GM12801 (cell line): ENCODE measurements around the gene WWTR1.

Experiments
- TF ChIP-seq, protein P1 (sequence below): IDR thresholded peaks from one replicate; pipeline ENCODE4 v1.5.1; 2011; ENCODE audit warnings: control low read depth; ENCODE audit not compliant: insufficient read length; ENCODE audit errors: extremely low read depth

WWTR1 gene

DNA sequence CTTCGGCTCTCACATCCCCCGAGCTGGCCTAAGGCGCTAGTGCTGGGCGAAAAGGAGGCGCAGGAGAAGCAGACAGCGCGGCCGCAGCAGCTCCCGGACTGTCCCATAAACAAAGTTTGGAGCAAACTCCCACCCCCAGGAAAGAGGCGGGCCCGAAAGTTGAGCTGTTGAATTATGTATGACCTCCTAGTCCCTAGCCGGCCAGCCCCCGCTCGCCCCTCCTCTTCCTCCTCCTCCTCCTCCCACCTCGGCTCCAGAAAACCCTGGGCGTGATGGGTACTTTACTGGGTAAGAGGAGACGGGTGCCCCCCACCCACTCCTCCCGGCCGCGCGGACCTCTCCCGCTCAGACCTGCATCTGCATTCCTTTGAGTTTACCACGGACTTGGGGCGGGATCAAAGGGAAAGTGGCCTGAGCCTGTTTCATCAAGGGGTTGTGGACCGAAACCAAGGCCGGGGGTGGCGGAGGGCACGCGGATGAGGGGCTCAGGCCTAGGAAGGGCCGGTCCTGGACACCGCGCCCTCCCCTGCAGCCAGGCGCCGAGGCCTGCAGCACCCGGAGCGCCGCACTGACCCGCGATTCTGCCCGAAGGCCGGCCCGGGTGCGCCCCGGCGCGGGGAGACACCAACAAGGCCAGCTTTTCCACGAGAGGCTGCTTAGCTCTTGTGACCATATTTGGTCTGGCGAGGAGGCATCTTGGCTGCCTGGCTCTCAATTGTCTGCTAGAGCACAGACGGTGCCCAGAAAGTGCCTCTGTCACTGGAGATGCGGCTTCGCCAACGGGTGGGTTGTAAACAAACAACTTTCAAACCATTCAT lies at the start of gene WWTR1:
WWTR1 (minus strand) TSS at position 100 of the 818 bp plus-strand sequence. CDS start 719 bp downstream, outside the sequence.
- TF ChIP-seq, protein P1, sequence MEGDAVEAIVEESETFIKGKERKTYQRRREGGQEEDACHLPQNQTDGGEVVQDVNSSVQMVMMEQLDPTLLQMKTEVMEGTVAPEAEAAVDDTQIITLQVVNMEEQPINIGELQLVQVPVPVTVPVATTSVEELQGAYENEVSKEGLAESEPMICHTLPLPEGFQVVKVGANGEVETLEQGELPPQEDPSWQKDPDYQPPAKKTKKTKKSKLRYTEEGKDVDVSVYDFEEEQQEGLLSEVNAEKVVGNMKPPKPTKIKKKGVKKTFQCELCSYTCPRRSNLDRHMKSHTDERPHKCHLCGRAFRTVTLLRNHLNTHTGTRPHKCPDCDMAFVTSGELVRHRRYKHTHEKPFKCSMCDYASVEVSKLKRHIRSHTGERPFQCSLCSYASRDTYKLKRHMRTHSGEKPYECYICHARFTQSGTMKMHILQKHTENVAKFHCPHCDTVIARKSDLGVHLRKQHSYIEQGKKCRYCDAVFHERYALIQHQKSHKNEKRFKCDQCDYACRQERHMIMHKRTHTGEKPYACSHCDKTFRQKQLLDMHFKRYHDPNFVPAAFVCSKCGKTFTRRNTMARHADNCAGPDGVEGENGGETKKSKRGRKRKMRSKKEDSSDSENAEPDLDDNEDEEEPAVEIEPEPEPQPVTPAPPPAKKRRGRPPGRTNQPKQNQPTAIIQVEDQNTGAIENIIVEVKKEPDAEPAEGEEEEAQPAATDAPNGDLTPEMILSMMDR, result no peak

DNA sequence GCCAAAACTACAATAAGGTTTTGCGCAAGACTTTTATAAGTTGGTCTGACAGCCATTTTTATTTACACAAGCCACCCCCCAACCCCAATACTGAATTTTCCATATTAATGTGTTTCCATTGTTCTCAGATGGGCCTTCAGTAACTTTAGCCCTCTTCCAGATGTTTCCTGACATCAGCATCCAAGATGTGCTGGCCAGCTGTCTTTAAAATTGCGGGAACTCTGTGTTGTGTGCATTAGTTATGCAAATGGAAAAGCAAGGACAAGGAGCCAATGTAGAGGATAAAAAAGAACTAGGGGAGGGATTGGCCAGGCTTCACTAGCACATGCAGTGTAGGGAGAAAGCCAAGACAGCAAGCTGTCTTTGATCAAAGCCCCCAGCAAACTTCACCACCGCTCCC lies 49.1 kb upstream of the WWTR1 start:
- TF ChIP-seq, protein P1, result no peak

DNA sequence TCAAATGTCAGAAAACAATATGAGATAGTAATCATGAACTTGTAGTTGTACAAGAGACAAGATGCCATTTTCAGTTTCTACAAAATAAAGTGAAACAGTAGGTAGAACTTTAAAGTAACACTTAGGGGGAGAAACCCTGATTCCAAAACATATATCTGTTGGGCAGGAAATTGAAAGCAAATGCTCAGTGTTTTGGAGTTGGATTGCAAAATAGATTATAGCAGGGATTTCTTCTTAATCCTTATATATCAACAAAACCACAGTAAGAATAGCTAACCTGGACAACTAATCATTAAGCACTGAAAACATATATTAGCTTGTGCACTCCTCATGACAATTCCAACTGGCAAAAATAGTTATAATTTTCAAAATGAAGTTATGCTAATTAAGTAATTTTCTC lies 47.6 kb upstream of the WWTR1 start:
- TF ChIP-seq, protein P1, result no peak

DNA sequence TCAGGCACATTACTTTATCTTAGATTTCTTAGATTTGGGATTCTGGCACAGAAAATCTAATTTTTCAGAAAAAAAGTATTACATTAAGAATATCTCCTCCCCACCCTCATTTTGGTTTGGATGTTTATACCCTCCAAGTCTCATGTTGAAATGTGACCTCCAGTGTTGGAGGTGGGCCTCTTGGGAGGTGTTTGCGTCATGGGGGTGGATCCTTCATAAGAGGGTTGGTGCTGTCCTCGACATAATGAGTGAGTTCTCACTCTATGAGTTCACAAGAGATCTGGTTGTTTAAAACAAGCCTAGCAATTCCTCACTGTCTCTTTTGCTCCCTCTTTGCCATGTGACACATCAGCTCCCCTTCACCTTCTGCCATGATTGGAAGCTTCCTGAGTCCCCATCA lies 45.6 kb upstream of the WWTR1 start:
- TF ChIP-seq, protein P1, result no peak

DNA sequence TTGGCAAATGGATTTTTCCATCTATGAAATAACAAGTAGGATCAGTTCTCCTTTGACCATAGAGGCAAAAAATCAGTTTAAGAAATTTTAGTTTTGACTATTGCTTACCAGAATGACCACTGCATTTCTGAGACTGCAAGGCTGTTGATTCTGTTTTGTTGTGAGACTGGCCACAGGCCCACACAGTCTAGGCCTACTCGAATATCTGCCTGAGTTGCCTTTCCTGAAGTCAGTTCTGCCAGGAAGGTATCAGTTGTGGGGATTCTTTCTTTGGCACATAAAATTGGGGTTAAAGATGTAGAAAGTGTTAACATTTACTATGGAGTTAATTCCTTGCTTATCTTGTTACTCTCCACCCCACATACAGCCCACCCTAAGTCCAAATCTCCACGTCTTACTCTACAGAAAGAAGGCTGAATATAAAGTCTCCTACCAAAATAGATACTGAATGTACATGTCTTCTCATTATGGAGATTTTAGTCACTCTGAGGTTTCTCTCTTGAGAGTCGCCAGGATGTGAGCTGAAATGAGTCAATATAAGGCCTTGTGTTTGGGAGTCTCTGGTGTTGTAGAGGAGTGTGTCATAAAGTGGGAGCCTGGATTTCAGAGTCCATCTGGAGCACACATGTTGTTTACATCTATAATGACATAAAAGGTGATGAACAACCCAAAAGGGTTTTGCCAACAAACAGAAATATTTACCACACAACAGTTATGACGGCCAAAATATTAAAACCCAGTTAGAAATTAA lies 45.0 kb upstream of the WWTR1 start:
- TF ChIP-seq, protein P1, result no peak

DNA sequence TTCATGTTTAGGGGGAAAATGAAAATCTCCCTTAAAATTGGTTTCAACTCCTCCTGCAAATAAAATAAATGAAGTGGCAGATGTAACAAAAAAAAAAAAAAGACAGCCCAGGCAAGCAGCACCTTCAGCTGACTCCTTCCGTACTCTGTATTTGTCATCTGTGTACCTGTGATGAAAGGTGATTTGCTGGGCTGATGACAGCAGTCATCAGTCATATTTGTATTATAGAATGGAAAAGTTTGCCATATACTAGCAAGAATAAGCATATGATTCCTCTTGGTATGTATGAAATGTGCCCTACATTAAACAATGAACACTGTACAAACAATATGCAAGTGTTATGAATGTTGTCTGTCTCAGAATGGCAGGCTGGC lies 44.1 kb upstream of the WWTR1 start:
- TF ChIP-seq, protein P1, result no peak

DNA sequence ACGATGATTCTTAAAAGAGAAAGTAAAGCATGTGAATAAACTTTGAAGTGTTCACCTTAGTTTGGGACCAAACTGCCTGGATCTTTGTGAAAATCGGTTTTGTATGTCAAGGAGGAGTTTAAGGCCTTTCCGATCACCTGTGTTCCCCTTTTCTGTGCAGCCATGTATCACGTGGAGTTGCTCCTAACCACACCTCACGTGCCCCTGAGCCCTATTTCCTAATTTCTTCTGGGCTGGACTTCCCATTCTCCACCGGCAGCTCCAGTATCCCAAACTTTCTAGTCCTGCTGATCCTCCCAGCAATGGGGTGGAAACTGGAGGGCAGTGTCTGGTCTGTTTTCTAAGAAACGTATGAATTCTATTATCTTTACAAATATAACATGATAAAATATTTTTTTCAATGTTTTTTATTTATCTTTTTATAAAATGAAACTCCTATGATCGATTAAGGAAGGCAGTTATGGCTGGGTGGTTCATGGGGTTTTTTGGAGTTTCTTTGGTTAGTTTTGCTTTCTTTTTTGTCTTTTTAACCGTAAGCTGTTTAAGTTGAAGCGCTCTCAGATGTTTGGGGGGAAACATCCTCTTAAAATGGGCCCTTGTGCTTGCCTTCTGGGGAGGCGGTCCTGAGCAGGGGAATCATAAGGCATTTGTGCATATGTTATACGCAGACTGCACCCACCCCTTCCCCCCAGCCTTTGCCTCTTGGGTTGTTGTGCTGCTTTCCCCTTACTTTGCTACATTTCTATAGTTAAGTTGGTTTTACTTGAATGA lies 43.6 kb upstream of the WWTR1 start:
- TF ChIP-seq, protein P1, result no peak
